ENCODE measurements around the gene CNOT9.

Gene CNOT9

GRCh38 chr2:218643751-218644310 lies 75.2 kb downstream of the CNOT9 start:
- no peak for DNase-seq (ENCODE audit: low read depth in 2 of 2, low spot score in 1 of 2)

GRCh38 chr2:218644721-218645120 lies 76.1 kb downstream of the CNOT9 start:
- no peak for DNase-seq (ENCODE audit: low read depth in 2 of 2, low spot score in 1 of 2)

- DNase-seq (ENCODE audit: low read depth in 2 of 2, low spot score in 1 of 2), result no peak
These were observed 76.5 kb downstream of the CNOT9 start for GRCh38 chr2:218645126-218645525.
